Activated CD4-positive, alpha-beta T cell treated with anti-CD3 and anti-CD28 coated beads, Interleukin-2, amount 50 U/mL, for 48 hours (primary cell): Measurements from ENCODE around the gene MRAP.

ENCODE experiments used
- DNase-seq, 2 experiments: peaks; one replicate each; pipeline ENCODE4 v3.0.0-alpha.2; 2020

Gene MRAP

GRCh38 chr21:32325706-32326105, 27.1 kb downstream of the MRAP start:
- no peak for DNase-seq

- DNase-seq = no peak
These were observed 29.9 kb downstream of the MRAP start for GRCh38 chr21:32328595-32328994.

- no peak for DNase-seq
These were observed 30.7 kb downstream of the MRAP start for GRCh38 chr21:32329331-32329730.

- no peak for DNase-seq
These were observed 31.1 kb downstream of the MRAP start for GRCh38 chr21:32329776-32330175.

- no peak for DNase-seq
These were observed 32.2 kb downstream of the MRAP start for GRCh38 chr21:32330784-32331311.

GRCh38 chr21:32331444-32332305, 33.0 kb downstream of the MRAP start:
- DNase-seq = no peak

GRCh38 chr21:32332463-32332951, 33.9 kb downstream of the MRAP start:
- DNase-seq = no peak

- no peak for DNase-seq
These were observed 35.5 kb downstream of the MRAP start for GRCh38 chr21:32333953-32334673.

- DNase-seq = no peak
These were observed 36.4 kb downstream of the MRAP start for GRCh38 chr21:32334980-32335531.

- no peak for DNase-seq
These were observed 37.2 kb downstream of the MRAP start for GRCh38 chr21:32335601-32336575.

GRCh38 chr21:32336711-32337110, 38.1 kb downstream of the MRAP start:
- DNase-seq = no peak

- no peak for DNase-seq
These were observed 38.6 kb downstream of the MRAP start for GRCh38 chr21:32337206-32337605.

- DNase-seq = no peak
These were observed 39.7 kb downstream of the MRAP start for GRCh38 chr21:32338209-32338921.

GRCh38 chr21:32340863-32341848, 42.5 kb downstream of the MRAP start:
- DNase-seq = no peak

GRCh38 chr21:32346951-32347350, 48.3 kb downstream of the MRAP start:
- DNase-seq = no peak

GRCh38 chr21:32347351-32347750, 48.7 kb downstream of the MRAP start:
- DNase-seq = no peak

- DNase-seq = no peak
These were observed 49.3 kb downstream of the MRAP start for GRCh38 chr21:32347977-32348376.

- no peak for DNase-seq
These were observed 50.1 kb downstream of the MRAP start for GRCh38 chr21:32348604-32349332.

GRCh38 chr21:32349333-32349944, 50.8 kb downstream of the MRAP start:
- DNase-seq = no peak
